Effector memory CD4-positive, alpha-beta T cell (primary cell): ENCODE results near the gene PCGF1.

Experiments used
- DNase-seq, 3 donors: peaks; one replicate each; pipeline ENCODE4 v3.0.0-alpha.2; 2020
- H3K27ac ChIP-seq: 2 replicates; pipeline ENCODE4 v1.7.0; 2013; ENCODE audit warnings: mild to moderate bottlenecking, low read length, moderate library complexity; ENCODE audit not compliant: insufficient read depth, poor library complexity, severe bottlenecking
- H3K27me3 ChIP-seq: replicated peaks from 2 replicates; pipeline ENCODE4 v1.7.0; 2013; ENCODE audit warnings: mild to moderate bottlenecking, low read length; ENCODE audit not compliant: insufficient read depth, control insufficient read depth, poor library complexity, severe bottlenecking
- H3K36me3 ChIP-seq: 2 replicates; pipeline ENCODE4 v1.7.0; 2013; ENCODE audit warnings: mild to moderate bottlenecking, low read length, moderate library complexity; ENCODE audit not compliant: control insufficient read depth, insufficient read depth
- H3K4me1 ChIP-seq: 2 replicates; pipeline ENCODE4 v1.7.0; 2013; ENCODE audit warnings: low read length, mild to moderate bottlenecking; ENCODE audit not compliant: control insufficient read depth, insufficient read depth, poor library complexity, severe bottlenecking
- H3K4me3 ChIP-seq: 2 replicates; pipeline ENCODE4 v1.7.0; 2013; ENCODE audit warnings: low read length, low read depth, mild to moderate bottlenecking; ENCODE audit not compliant: insufficient read depth, poor library complexity, severe bottlenecking
- H3K9me3 ChIP-seq: 2 replicates; pipeline ENCODE4 v1.7.0; 2013; ENCODE audit warnings: mild to moderate bottlenecking, low read length, moderate library complexity; ENCODE audit not compliant: control insufficient read depth

PCGF1 gene

DNA sequence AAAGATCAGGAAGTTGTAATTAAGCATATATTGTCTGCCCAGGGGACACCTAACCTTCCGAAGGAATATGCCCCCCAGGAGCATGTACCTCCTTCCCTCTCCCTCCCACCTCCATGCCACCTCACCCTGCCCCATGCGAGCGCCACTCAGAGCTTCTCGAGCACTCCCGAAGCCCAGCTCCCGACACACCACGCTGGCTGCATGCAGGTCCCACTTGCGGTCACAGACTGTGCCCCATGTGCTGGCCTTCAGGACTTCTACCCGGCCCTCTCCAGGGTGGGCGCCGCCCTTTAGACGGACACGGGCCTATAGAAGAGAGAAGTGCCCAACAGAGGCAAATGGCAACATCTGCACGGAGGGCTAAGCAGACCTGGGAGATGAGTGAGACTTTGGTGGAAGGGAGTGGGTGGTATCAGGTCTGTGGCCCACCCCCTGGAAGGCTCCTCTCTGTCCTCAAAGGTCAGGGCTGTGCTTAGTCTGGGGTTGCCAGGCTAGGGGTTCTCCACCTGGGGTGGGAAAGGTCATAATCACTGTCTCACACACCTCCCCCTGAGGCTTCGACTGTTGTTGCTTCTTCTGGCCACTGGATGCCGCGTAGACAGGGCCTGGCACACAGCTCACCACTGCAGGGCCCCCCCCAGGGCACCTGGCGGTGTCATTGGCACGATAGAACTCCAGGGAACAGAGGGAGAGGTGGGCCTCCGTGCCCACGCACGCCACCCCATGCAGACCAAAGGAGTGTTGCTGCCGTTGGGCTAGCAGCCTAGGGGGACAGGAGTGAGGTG lies 28.9 kb upstream of the PCGF1 start:
- Histone ChIP-seq H3K27ac (no peak overlapping the region), H3K4me3 (no peak overlapping the region), H3K4me1 (peaks cover under 1% of the 10 kb centered on the region), H3K9me3 (no peaks in the 10 kb centered on the region), H3K27me3 (peaks cover 5% of the 10 kb centered on the region), H3K36me3 (no peaks in the 10 kb centered on the region)
- no peak for DNase-seq

DNA sequence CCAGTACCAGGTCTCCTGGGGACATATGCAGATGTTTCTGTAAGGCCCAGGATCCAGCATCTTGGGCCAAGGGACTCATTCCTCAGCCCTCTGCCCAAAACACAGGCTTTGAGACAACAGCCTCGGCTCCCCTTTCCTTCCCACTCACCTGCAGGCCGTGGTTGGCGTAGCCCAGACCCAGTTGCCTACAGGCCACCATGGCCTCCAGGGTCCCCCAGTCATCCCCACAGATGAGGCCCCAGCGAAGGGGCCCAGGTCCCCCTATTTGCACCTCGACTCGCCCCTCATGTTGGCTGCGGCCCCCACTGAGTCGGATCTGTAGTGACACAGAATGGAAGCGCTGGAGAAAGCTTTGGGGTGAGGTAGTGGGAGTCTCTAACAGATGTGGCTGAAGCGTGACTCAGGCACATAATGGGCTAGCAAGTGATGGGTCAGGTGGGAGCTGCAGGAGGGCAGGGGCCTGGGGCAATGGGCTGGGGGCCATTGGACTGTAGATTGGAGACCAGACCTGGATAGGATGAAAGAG lies 28.0 kb upstream of the PCGF1 start:
- peaks cover 5% of the 10 kb centered on the region for H3K27me3 ChIP-seq
- H3K9me3 ChIP-seq = no peaks in the 10 kb centered on the region
- no peak overlapping the region for H3K27ac ChIP-seq
- peaks cover 9% of the 10 kb centered on the region for H3K4me1 ChIP-seq
- H3K36me3 ChIP-seq = no peaks in the 10 kb centered on the region
- no peak for DNase-seq
- H3K4me3 ChIP-seq = no peak overlapping the region

- Histone ChIP-seq H3K36me3 (no peaks in the 10 kb centered on the region), H3K4me1 (peaks cover 11% of the 10 kb centered on the region)
Measured at GRCh38 chr2:74534411-74534810, 26.9 kb upstream of the PCGF1 start.

GRCh38 chr2:74533464-74533863 lies 26.0 kb upstream of the PCGF1 start:
- H3K36me3 ChIP-seq = no peaks in the 10 kb centered on the region
- peaks cover 20% of the 10 kb centered on the region for H3K4me1 ChIP-seq
- DNase-seq = no peak
- H3K9me3 ChIP-seq = no peaks in the 10 kb centered on the region
- no peak overlapping the region for H3K4me3 ChIP-seq
- no peaks in the 10 kb centered on the region for H3K27me3 ChIP-seq
- H3K27ac ChIP-seq = no peak overlapping the region

More at GRCh38 chr2:74534411-74534810, 26.9 kb upstream of the PCGF1 start:
- Histone ChIP-seq H3K4me3 (no peak overlapping the region), H3K9me3 (no peaks in the 10 kb centered on the region), H3K27me3 (peaks cover 3% of the 10 kb centered on the region), H3K27ac (no peak overlapping the region)
- DNase-seq = no peak

- H3K4me3 ChIP-seq = no peak overlapping the region
- H3K4me1 ChIP-seq = peaks cover 22% of the 10 kb centered on the region
- H3K9me3 ChIP-seq = no peaks in the 10 kb centered on the region
- no peak for DNase-seq
- H3K36me3 ChIP-seq = peaks cover 10% of the 10 kb centered on the region
- no peaks in the 10 kb centered on the region for H3K27me3 ChIP-seq
- no peak overlapping the region for H3K27ac ChIP-seq
Measured at GRCh38 chr2:74532222-74532621, 24.7 kb upstream of the PCGF1 start.

- DNase-seq = no peak
- peaks cover 22% of the 10 kb centered on the region for H3K4me1 ChIP-seq
- no peak overlapping the region for H3K4me3 ChIP-seq
- H3K27ac ChIP-seq = no peak overlapping the region
- peaks cover 16% of the 10 kb centered on the region for H3K36me3 ChIP-seq
- H3K27me3 ChIP-seq = no peaks in the 10 kb centered on the region
- no peaks in the 10 kb centered on the region for H3K9me3 ChIP-seq
Measured at GRCh38 chr2:74531666-74532065, 24.2 kb upstream of the PCGF1 start.

DNA sequence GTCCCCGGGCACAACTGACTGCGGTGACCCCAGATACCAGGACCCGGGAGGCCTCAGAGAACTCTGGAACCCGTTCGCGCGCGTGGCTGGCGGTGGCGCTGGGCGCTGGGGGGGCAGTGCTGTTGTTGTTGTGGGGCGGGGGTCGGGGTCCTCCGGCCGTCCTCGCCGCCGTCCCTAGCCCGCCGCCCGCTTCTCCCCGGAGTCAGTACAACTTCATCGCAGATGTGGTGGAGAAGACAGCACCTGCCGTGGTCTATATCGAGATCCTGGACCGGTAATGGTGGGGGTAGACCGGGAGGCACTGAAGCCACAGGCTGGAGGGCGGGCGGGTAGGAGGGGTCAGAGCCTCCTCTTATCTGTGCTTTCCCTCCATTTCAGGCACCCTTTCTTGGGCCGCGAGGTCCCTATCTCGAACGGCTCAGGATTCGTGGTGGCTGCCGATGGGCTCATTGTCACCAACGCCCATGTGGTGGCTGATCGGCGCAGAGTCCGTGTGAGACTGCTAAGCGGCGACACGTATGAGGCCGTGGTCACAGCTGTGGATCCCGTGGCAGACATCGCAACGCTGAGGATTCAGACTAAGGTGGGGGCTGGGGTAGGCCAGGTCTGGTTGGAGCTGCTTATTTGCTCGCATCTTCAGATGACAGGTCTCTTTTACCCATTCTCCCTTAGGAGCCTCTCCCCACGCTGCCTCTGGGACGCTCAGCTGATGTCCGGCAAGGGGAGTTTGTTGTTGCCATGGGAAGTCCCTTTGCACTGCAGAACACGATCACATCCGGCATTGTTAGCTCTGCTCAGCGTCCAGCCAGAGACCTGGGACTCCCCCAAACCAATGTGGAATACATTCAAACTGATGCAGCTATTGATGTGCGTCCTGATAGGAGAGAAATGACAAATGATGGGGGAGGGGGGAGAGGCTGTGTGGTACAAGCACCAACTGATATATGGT lies 23.0 kb upstream of the PCGF1 start:
- H3K27ac ChIP-seq = peak overlapping the region; percentile 90
- peaks cover 22% of the 10 kb centered on the region for H3K4me1 ChIP-seq
- H3K9me3 ChIP-seq = no peaks in the 10 kb centered on the region
- DNase-seq = peak in 2 of 3 donors; percentile 27 to 44
- H3K36me3 ChIP-seq = peaks cover 21% of the 10 kb centered on the region
- H3K4me3 ChIP-seq = peak overlapping the region; percentile 94
- no peaks in the 10 kb centered on the region for H3K27me3 ChIP-seq

GRCh38 chr2:74529357-74530238 lies 22.1 kb upstream of the PCGF1 start, which contains the start of the genes AUP1 and HTRA2:
AUP1 (minus strand) TSS chr2:74529706; CDS start chr2:74529629, 77 bp downstream.
HTRA2 (plus strand) TSS chr2:74529933; CDS start chr2:74530007, 74 bp downstream.
- peak within 1 kb of the TSS; percentile 94 for H3K4me3 ChIP-seq
- peaks cover 22% of the 10 kb centered on the region for H3K4me1 ChIP-seq
- DNase-seq = peak; percentile 68 to 78 (median 76)
- no peaks in the 10 kb centered on the region for H3K9me3 ChIP-seq
- H3K27me3 ChIP-seq = no peaks in the 10 kb centered on the region
- peak within 1 kb of the TSS; percentile 90 for H3K27ac ChIP-seq
- H3K36me3 ChIP-seq = peaks cover 21% of the 10 kb centered on the region
